ENCODE data around the gene LUZP2. TPM values are rescaled to one million over a fixed set of nuclear protein-coding genes. Genes with fewer than 3 reads are reported as not detected.

The LUZP2 gene
- total RNA-seq, 1 experiment from 2014 or later, result 3.8 TPM

- no peak overlapping the region for H3K27ac Mint-ChIP-seq
- H3K9me3 Mint-ChIP-seq, result no peaks in the 10 kb centered on the region
- POLR2A ChIA-PET, result no interaction called here
- peak overlapping the region; percentile 88 for H3K4me3 Mint-ChIP-seq
- no peaks in the 10 kb centered on the region for H3K36me3 Mint-ChIP-seq
- peaks cover 10% of the 10 kb centered on the region for H3K4me1 Mint-ChIP-seq
- DNase-seq (ENCODE audit: low spot score) (no peak), ATAC-seq (no peak)
- H3K27me3 Mint-ChIP-seq (ENCODE audit: low read depth), result peaks cover 46% of the 10 kb centered on the region
- CTCF ChIA-PET, result no interaction called here
- TF ChIP-seq CBFB (CRISPR knock-in tag; IDR thresholded peaks at IDR 0.05; ENCODE audit: low read depth), result no peak
- TF ChIP-seq JAZF1 (CRISPR knock-in tag; IDR thresholded peaks at IDR 0.05), result no peak
- TF ChIP-seq CREM (CRISPR knock-in tag; IDR thresholded peaks at IDR 0.05), result no peak
- TF ChIP-seq HMGA2 (CRISPR knock-in tag; IDR thresholded peaks at IDR 0.05), result no peak
- no peak for TF ChIP-seq ATF3 (CRISPR knock-in tag; conservative IDR thresholded peaks at IDR 0.05)
- TF ChIP-seq NFATC4 (CRISPR knock-in tag; IDR thresholded peaks at IDR 0.05), result no peak
- TF ChIP-seq MYBL2 (CRISPR knock-in tag; IDR thresholded peaks at IDR 0.05), result no peak
- no peak for TF ChIP-seq AFF4 (CRISPR knock-in tag; IDR thresholded peaks at IDR 0.05; ENCODE audit: borderline replicate concordance)
- no peak for TF ChIP-seq USF2 (CRISPR knock-in tag; IDR thresholded peaks at IDR 0.05)
- no peak for TF ChIP-seq ZNF138 (CRISPR knock-in tag; conservative IDR thresholded peaks at IDR 0.05)
- TF ChIP-seq ZNF263 (CRISPR knock-in tag; IDR thresholded peaks at IDR 0.05; ENCODE audit: low read depth), result no peak
- TF ChIP-seq PREB (CRISPR knock-in tag; IDR thresholded peaks at IDR 0.05; ENCODE audit: borderline replicate concordance), result no peak
- TF ChIP-seq JUN (CRISPR knock-in tag; IDR thresholded peaks at IDR 0.05), result no peak
Measured at GRCh38 chr11:24496386-24496735, 492 bp upstream of the LUZP2 start.

- TF ChIP-seq ZNF423 (CRISPR knock-in tag; IDR thresholded peaks at IDR 0.05) (no peak), KAT7 (CRISPR knock-in tag; IDR thresholded peaks at IDR 0.05; ENCODE audit: borderline replicate concordance) (no peak), NFYB (CRISPR knock-in tag; conservative IDR thresholded peaks at IDR 0.05; ENCODE audit: low read depth) (no peak), STAT6 (CRISPR knock-in tag; conservative IDR thresholded peaks at IDR 0.05; ENCODE audit: low read depth) (no peak), ZNF232 (CRISPR knock-in tag; IDR thresholded peaks at IDR 0.05) (no peak), ZSCAN18 (CRISPR knock-in tag; IDR thresholded peaks at IDR 0.05) (no peak)
- ChIA-PET POLR2A (no interaction called here), CTCF (no interaction called here)
- no peaks in the 10 kb centered on the region for H3K36me3 Mint-ChIP-seq
- DNase-seq (ENCODE audit: low spot score) (no peak), ATAC-seq (no peak)
- H3K4me1 Mint-ChIP-seq, result peaks cover 10% of the 10 kb centered on the region
- peak overlapping the region; percentile 88 for H3K4me3 Mint-ChIP-seq
- no peaks in the 10 kb centered on the region for H3K9me3 Mint-ChIP-seq
- H3K27me3 Mint-ChIP-seq (ENCODE audit: low read depth), result peaks cover 46% of the 10 kb centered on the region
- no peak overlapping the region for H3K27ac Mint-ChIP-seq
Measured at GRCh38 chr11:24497831-24498230, 978 bp downstream of the LUZP2 start.
